Measurements from ENCODE around the gene TRIM39.

GRCh38 chr6:30326526-30327231 lies at the start of gene TRIM39:
- no peak for TF ChIP-seq EZH2 (IDR thresholded peaks at IDR 0.05; ENCODE audit: insufficient read depth, poor library complexity, severe bottlenecking)
- TF ChIP-seq EZH2phosphoT487 (IDR thresholded peaks at IDR 0.05; ENCODE audit: insufficient read depth, low read depth): no peak

Data from GM23248 (cell line).